SK-N-SH (cell line): ENCODE data around the gene MGAT4B. TPM values are rescaled to one million over a fixed set of nuclear protein-coding genes. Genes with fewer than 3 reads are reported as not detected.

Experiments
- CTCF ChIA-PET: fragments of 300-600, 350-600 bp; formaldehyde crosslinking; extraction: SDS; loops from one replicate; lab custom pipeline; 2021; lab: Yijun Ruan, JAX
- POLR2A ChIA-PET: fragments of 350-600 bp; sonication (Branson Sonifier 250); formaldehyde crosslinking; extraction: SDS; loops from one replicate; lab custom pipeline; 2020; ENCODE audit warnings: antibody characterized with exemption, inconsistent platforms; lab: Yijun Ruan, JAX
- DNase-seq: peaks from one replicate; pipeline ENCODE4 v3.0.0; 2012
- H2AFZ ChIP-seq: fragments of 200-600 bp; sonication (generic); 2 replicates; pipeline ENCODE4 v1.8.1; 2016; ENCODE audit warnings: antibody characterized with exemption, mild to moderate bottlenecking, low read depth
- H3F3A ChIP-seq: fragments of 200-600 bp; sonication (generic); replicated peaks from 2 replicates; pipeline ENCODE3; 2016; ENCODE audit warnings: antibody characterized with exemption, mild to moderate bottlenecking; ENCODE audit not compliant: insufficient read depth
- H3K27ac ChIP-seq, 2 experiments: fragments of 200-500 bp in 1 of 2; fragments of 200-600 bp in 1 of 2; sonication (Bioruptor generic) in 1 of 2; sonication (generic), shearing (Covaris generic) in 1 of 2; 2 replicates each; pipeline versions ENCODE4 v1.5.1 to v1.6.1; 2014 to 2016; ENCODE audit warnings: low read depth in 2 of 2, inconsistent platforms in 1 of 2, low read length in 1 of 2, mild to moderate bottlenecking in 1 of 2, mixed read lengths in 1 of 2
- H3K27me3 ChIP-seq: fragments of 200-600 bp; sonication (generic), shearing (Covaris generic); 2 replicates; pipeline ENCODE4 v1.6.1; 2016; ENCODE audit warnings: mixed run types; ENCODE audit not compliant: insufficient read depth
- H3K36me3 ChIP-seq, 2 experiments: fragments of 200-500 bp in 1 of 2; fragments of 200-600 bp in 1 of 2; sonication (Bioruptor generic) in 1 of 2; sonication (generic) in 1 of 2; replicated peaks in 1 of 2; 2 replicates each; pipeline versions ENCODE3 to v1.5.1; 2014 to 2016; ENCODE audit warnings: low read length in 1 of 2, mild to moderate bottlenecking in 1 of 2; ENCODE audit not compliant: insufficient read depth in 2 of 2, control insufficient read depth in 1 of 2
- H3K4me1 ChIP-seq, 2 experiments: fragments of 200-500 bp in 1 of 2; fragments of 200-600 bp in 1 of 2; sonication (Bioruptor generic) in 1 of 2; sonication (generic), shearing (Covaris generic) in 1 of 2; 2 replicates each; pipeline versions ENCODE4 v1.5.1 to v1.6.1; 2014 to 2016; ENCODE audit warnings: low read depth in 1 of 2, low read length in 1 of 2, mixed run types in 1 of 2; ENCODE audit not compliant: insufficient read depth in 2 of 2, control insufficient read depth in 1 of 2
- H3K4me2 ChIP-seq: fragments of 200-600 bp; sonication (generic), shearing (Covaris generic); 2 replicates; pipeline ENCODE4 v1.6.1; 2017; ENCODE audit warnings: mixed run types
- H3K4me3 ChIP-seq, 2 experiments: fragments of 200-500 bp in 1 of 2; fragments of 200-600 bp in 1 of 2; sonication (Bioruptor generic) in 1 of 2; sonication (generic), shearing (Covaris generic) in 1 of 2; 2 replicates each; pipeline versions ENCODE4 v1.5.1 to v1.8.1; 2014 to 2016; ENCODE audit warnings: low read depth in 2 of 2, inconsistent platforms in 1 of 2, low read length in 1 of 2, mild to moderate bottlenecking in 1 of 2, mixed read lengths in 1 of 2, moderate library complexity in 1 of 2
- H3K79me2 ChIP-seq: fragments of 200-600 bp; sonication (generic); 2 replicates; pipeline ENCODE4 v1.8.1; 2017; ENCODE audit warnings: mild to moderate bottlenecking; ENCODE audit not compliant: insufficient read depth
- H3K9ac ChIP-seq: fragments of 200-600 bp; sonication (generic); 2 replicates; pipeline ENCODE4 v1.6.1; 2017; ENCODE audit warnings: mixed run types
- H3K9me2 ChIP-seq: fragments of 200-600 bp; sonication (generic); 2 replicates; pipeline ENCODE4 v1.6.1; 2017; ENCODE audit warnings: mixed run types
- H3K9me3 ChIP-seq: fragments of 200-600 bp; sonication (generic); 2 replicates; pipeline ENCODE4 v1.6.1; 2017; ENCODE audit warnings: mixed run types, mild to moderate bottlenecking, moderate library complexity
- H4K20me1 ChIP-seq: fragments of 200-600 bp; sonication (generic); 2 replicates; pipeline ENCODE4 v1.6.1; 2017; ENCODE audit warnings: mild to moderate bottlenecking, mixed run types; ENCODE audit not compliant: insufficient read depth
- FOSL2 ChIP-seq: IDR thresholded peaks from 2 replicates; pipeline ENCODE4 v1.4.0; 2012; ENCODE audit warnings: low read depth, mild to moderate bottlenecking, moderate library complexity, borderline replicate concordance
- FOXM1 ChIP-seq: IDR thresholded peaks from 2 replicates; pipeline ENCODE4 v1.4.0; 2012; ENCODE audit warnings: low read depth, mild to moderate bottlenecking
- MAX ChIP-seq: IDR thresholded peaks from 2 replicates; pipeline ENCODE4 v1.4.0; 2012; ENCODE audit warnings: low read depth
- MEF2A ChIP-seq: IDR thresholded peaks from 2 replicates; pipeline ENCODE4 v1.4.0; 2012; ENCODE audit warnings: low read depth, borderline replicate concordance
- NFIC ChIP-seq: IDR thresholded peaks from 2 replicates; pipeline ENCODE4 v1.4.0; 2012; ENCODE audit warnings: borderline replicate concordance
- NRF1 ChIP-seq: IDR thresholded peaks from 2 replicates; pipeline ENCODE4 v1.6.1; 2012; ENCODE audit warnings: low read depth, mild to moderate bottlenecking, low read length
- POLR2AphosphoS5 ChIP-seq: IDR thresholded peaks from 2 replicates; pipeline ENCODE4 v1.6.1; 2012; ENCODE audit warnings: low read depth, low read length
- RXRA ChIP-seq: IDR thresholded peaks from 2 replicates; pipeline ENCODE4 v1.4.0; 2012; ENCODE audit warnings: low read depth, mild to moderate bottlenecking, borderline replicate concordance
- SIN3A ChIP-seq: IDR thresholded peaks from 2 replicates; pipeline ENCODE4 v1.6.1; 2012; ENCODE audit warnings: low read depth, mild to moderate bottlenecking, low read length, moderate library complexity, borderline replicate concordance
- SMC3 ChIP-seq: IDR thresholded peaks from 2 replicates; pipeline ENCODE4 v1.6.1; 2012; ENCODE audit warnings: low read depth, low read length, improper control_type of control experiment
- TCF12 ChIP-seq: IDR thresholded peaks from 2 replicates; pipeline ENCODE4 v1.4.0; 2012
- TEAD4 ChIP-seq: IDR thresholded peaks from 2 replicates; pipeline ENCODE4 v1.4.0; 2012; ENCODE audit warnings: mild to moderate bottlenecking, borderline replicate concordance; ENCODE audit not compliant: insufficient read depth
- ZBTB33 ChIP-seq: IDR thresholded peaks from 2 replicates; pipeline ENCODE4 v1.4.0; 2012; ENCODE audit warnings: low read depth, borderline replicate concordance
- WGBS: methylation state at CpG from one replicate; pipeline ENCODE4 v1.1.6; 2017; ENCODE audit warnings: low lambda C conversion rate; 5-methylcytosine and 5-hydroxymethylcytosine counted together
- polyA plus RNA-seq, 3 experiments: library from polyadenylated mRNA; depleted of rRNA; stranded (reverse); fragments of >200 nt; gene quantifications; 2 replicates each; pipeline ENCODE4 v1.2.3, GENCODE V29; 2012
- TF ChIP-seq, protein P1 (sequence below): fragments of 150-350 bp; IDR thresholded peaks from 2 replicates; pipeline ENCODE4 v1.6.1; 2017; ENCODE audit warnings: antibody characterized with exemption, low read length, low read depth, borderline replicate concordance

MGAT4B gene
- polyA plus RNA-seq, 1 of the 3 experiments (the other 2 are of a cell fraction) = 190 TPM

DNA sequence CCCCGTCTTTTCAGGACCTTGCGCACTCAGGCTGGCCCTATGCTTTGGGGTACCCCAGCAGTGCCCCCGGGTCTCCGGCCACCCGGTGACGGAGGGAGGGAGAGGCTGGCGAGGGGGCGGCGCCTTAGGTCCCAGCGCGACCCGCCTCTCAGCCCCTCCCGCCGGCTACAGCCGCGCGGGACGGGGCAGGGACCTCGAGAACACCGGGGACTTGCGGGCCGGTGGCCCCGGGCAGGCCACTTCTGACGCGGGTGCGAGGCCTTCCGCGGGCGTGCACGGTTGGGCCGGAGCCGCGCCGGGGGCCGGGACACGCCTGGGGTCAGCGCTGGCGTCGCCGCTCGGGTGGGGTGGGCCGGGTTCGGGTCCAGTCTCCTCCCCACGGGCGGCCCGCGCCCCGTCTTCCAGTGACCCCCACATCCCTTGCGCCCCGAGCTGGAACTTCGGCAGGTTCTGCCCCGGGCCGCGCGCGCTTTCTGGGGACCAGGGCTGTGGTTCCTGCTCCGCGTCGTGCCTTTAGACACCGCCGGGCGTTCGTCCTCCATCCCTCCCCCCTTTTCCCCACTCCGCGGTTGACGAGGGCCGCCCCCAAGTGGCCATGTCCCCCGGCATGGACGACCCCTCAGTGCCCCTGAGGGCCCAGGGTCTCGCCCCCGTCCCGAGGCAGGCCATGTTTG is 10.3 kb upstream of the MGAT4B start:
- Histone ChIP-seq H3K27me3 (no peaks in the 10 kb centered on the region), H3K9me3 (no peaks in the 10 kb centered on the region), H3K9ac (no peak overlapping the region), H3K4me1 (peaks cover 14 to 27% of the 10 kb centered on the region in 2 experiments), H3K36me3 (peaks cover 5 to 15% of the 10 kb centered on the region in 2 experiments), H2AFZ (no peak overlapping the region), H3K9me2 (no peaks in the 10 kb centered on the region), H4K20me1 (peaks cover 9% of the 10 kb centered on the region), H3K27ac (no peak overlapping the region), H3F3A (peaks cover 10% of the 10 kb centered on the region), H3K79me2 (peaks cover 17% of the 10 kb centered on the region), H3K4me2 (no peak overlapping the region), H3K4me3 (no peak overlapping the region)
- DNase-seq = no peak
- 85% methylated on average over 40 of the region's 72 CpGs for WGBS
- POLR2A ChIA-PET = no interaction called here
- TF ChIP-seq FOXM1 = no peak
- no peak for TF ChIP-seq SMC3
- CTCF ChIA-PET = no interaction called here

- Histone ChIP-seq H4K20me1 (peaks cover 4% of the 10 kb centered on the region; the same call in 1 of the 2 replicates), H3K4me1 (peaks cover 14 to 26% of the 10 kb centered on the region in 2 experiments; a peak in 3 of 4 replicates), H3K27me3 (no peaks in the 10 kb centered on the region), H3K9ac (no peak overlapping the region), H3K9me2 (no peaks in the 10 kb centered on the region), H3K79me2 (peaks cover 12% of the 10 kb centered on the region), H3K27ac (no peak overlapping the region), H3K4me2 (no peak overlapping the region)
- ChIA-PET CTCF (no interaction called here), POLR2A (no interaction called here)
- no peak for DNase-seq
- WGBS = 94% methylated on average over 19 of the region's 23 CpGs
- TF ChIP-seq NFIC (no peak), SIN3A (no peak), ZBTB33 (no peak), FOSL2 (no peak), POLR2AphosphoS5 (no peak), SMC3 (no peak), RXRA (no peak), MAX (no peak), NRF1 (no peak), TEAD4 (no peak), TCF12 (no peak), MEF2A (no peak)
- TF ChIP-seq, protein P1, sequence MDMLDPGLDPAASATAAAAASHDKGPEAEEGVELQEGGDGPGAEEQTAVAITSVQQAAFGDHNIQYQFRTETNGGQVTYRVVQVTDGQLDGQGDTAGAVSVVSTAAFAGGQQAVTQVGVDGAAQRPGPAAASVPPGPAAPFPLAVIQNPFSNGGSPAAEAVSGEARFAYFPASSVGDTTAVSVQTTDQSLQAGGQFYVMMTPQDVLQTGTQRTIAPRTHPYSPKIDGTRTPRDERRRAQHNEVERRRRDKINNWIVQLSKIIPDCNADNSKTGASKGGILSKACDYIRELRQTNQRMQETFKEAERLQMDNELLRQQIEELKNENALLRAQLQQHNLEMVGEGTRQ = no peak
- TF ChIP-seq, all 33 proteins: peak for 0
- H3K9me3 ChIP-seq = no peaks in the 10 kb centered on the region
- H3K4me3 ChIP-seq = no peak overlapping the region
- peaks cover 10% of the 10 kb centered on the region for H3F3A ChIP-seq
- peaks cover 5 to 15% of the 10 kb centered on the region in 2 experiments for H3K36me3 ChIP-seq
- no peak overlapping the region for H2AFZ ChIP-seq
Observed at GRCh38 chr5:179816401-179816795, 9.7 kb upstream of the MGAT4B start.
